Endothelial cell of umbilical vein (primary cell): ENCODE results near the gene SLC13A1.

ENCODE experiments used
- EZH2 ChIP-seq: IDR thresholded peaks from 2 replicates; pipeline ENCODE4 v1.6.1; 2012; ENCODE audit warnings: borderline replicate concordance, low read depth, mild to moderate bottlenecking, moderate library complexity, low read length, inconsistent platforms; ENCODE audit not compliant: severe bottlenecking
- FOS ChIP-seq: IDR thresholded peaks from 2 replicates; pipeline ENCODE4 v1.6.1; 2011; ENCODE audit warnings: mild to moderate bottlenecking, low read length, moderate library complexity, borderline replicate concordance; ENCODE audit not compliant: insufficient read depth
- GATA2 ChIP-seq: IDR thresholded peaks from 2 replicates; pipeline ENCODE4 v1.7.0; 2011; ENCODE audit warnings: low read depth, mild to moderate bottlenecking, moderate library complexity, mixed read lengths, low read length; ENCODE audit not compliant: insufficient read length, insufficient read depth
- JUN ChIP-seq: IDR thresholded peaks from 2 replicates; pipeline ENCODE4 v1.6.1; 2011; ENCODE audit warnings: borderline replicate concordance, low read depth; ENCODE audit not compliant: insufficient read length, insufficient read depth
- POLR2A ChIP-seq: IDR thresholded peaks from 2 replicates; pipeline ENCODE4 v1.6.1; 2012; ENCODE audit warnings: low read depth, mild to moderate bottlenecking, control low read depth, low read length
- POLR2AphosphoS5 ChIP-seq: IDR thresholded peaks from 2 replicates; pipeline ENCODE4 v1.6.1; 2012; ENCODE audit warnings: low read depth, mild to moderate bottlenecking, control low read depth, low read length, moderate library complexity; ENCODE audit not compliant: insufficient read depth
- TF ChIP-seq, protein P1 (sequence below), 2 donors: IDR thresholded peaks; 1 replicate in 1 of 2; 2 replicates in 1 of 2; pipeline ENCODE4 v1.5.1; 2011; ENCODE audit warnings: low read length in 2 of 2, mild to moderate bottlenecking in 2 of 2, moderate library complexity in 2 of 2, control low read depth in 1 of 2, inconsistent platforms in 1 of 2, low read depth in 1 of 2; ENCODE audit not compliant: insufficient read depth in 1 of 2; ENCODE audit errors: extremely low read depth in 1 of 2

GRCh38 chr7:123199883-123200282, at the start of gene SLC13A1:
- TF ChIP-seq POLR2A, result no peak
- TF ChIP-seq, protein P1, sequence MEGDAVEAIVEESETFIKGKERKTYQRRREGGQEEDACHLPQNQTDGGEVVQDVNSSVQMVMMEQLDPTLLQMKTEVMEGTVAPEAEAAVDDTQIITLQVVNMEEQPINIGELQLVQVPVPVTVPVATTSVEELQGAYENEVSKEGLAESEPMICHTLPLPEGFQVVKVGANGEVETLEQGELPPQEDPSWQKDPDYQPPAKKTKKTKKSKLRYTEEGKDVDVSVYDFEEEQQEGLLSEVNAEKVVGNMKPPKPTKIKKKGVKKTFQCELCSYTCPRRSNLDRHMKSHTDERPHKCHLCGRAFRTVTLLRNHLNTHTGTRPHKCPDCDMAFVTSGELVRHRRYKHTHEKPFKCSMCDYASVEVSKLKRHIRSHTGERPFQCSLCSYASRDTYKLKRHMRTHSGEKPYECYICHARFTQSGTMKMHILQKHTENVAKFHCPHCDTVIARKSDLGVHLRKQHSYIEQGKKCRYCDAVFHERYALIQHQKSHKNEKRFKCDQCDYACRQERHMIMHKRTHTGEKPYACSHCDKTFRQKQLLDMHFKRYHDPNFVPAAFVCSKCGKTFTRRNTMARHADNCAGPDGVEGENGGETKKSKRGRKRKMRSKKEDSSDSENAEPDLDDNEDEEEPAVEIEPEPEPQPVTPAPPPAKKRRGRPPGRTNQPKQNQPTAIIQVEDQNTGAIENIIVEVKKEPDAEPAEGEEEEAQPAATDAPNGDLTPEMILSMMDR (IDR thresholded peaks at IDR 0.05; ENCODE audit: extremely low read depth in 1 of 2, insufficient read depth in 1 of 2, low read depth in 1 of 2, low read length in 2 of 2), result no peak
- TF ChIP-seq FOS, result no peak
- no peak for TF ChIP-seq EZH2
- TF ChIP-seq JUN, result no peak
- TF ChIP-seq GATA2, result no peak
- TF ChIP-seq POLR2AphosphoS5, result no peak
